Astrocyte (in vitro differentiated cells and primary cell): ENCODE measurements around the gene HACE1. TPM values are rescaled to one million over a fixed set of nuclear protein-coding genes. Genes with fewer than 3 reads are reported as not detected.

Experiments used
- DNase-seq: peaks from one replicate; pipeline ENCODE4 v3.0.0-alpha.2; 2010; ENCODE audit warnings: low read depth
- FAIRE-seq: peaks from 2 replicates; lab custom pipeline; 2011; peaks lifted over from hg19 to GRCh38; lab: Jason Lieb, UNC
- H2AFZ ChIP-seq: 2 replicates; pipeline ENCODE4 v1.6.0; 2012; ENCODE audit warnings: low read depth, low read length, inconsistent platforms
- H3K27ac ChIP-seq: 2 replicates; pipeline ENCODE4 v1.5.1; 2011; ENCODE audit warnings: low read depth, low read length, inconsistent platforms
- H3K27me3 ChIP-seq: 2 replicates; pipeline ENCODE4 v1.6.0; 2011; ENCODE audit warnings: low read length, inconsistent platforms; ENCODE audit not compliant: insufficient read depth
- H3K36me3 ChIP-seq: 2 replicates; pipeline ENCODE4 v1.5.1; 2011; ENCODE audit warnings: low read length, inconsistent platforms; ENCODE audit not compliant: insufficient read depth
- H3K4me1 ChIP-seq: 2 replicates; pipeline ENCODE4 v1.5.1; 2011; ENCODE audit warnings: low read length, inconsistent platforms; ENCODE audit not compliant: insufficient read depth
- H3K4me2 ChIP-seq: 2 replicates; pipeline ENCODE4 v1.6.0; 2012; ENCODE audit warnings: low read length, inconsistent platforms
- H3K4me3 ChIP-seq: 2 replicates; pipeline ENCODE4 v1.5.1; 2011; ENCODE audit warnings: low read depth, mild to moderate bottlenecking, low read length, inconsistent platforms; ENCODE audit not compliant: insufficient read depth
- H3K79me2 ChIP-seq: 2 replicates; pipeline ENCODE4 v1.6.0; 2012; ENCODE audit warnings: mild to moderate bottlenecking, low read length, inconsistent platforms; ENCODE audit not compliant: insufficient read depth
- H3K9ac ChIP-seq: 2 replicates; pipeline ENCODE4 v1.6.0; 2012; ENCODE audit warnings: mild to moderate bottlenecking, low read length, inconsistent platforms
- H3K9me3 ChIP-seq: 2 replicates; pipeline ENCODE4 v1.5.1; 2012; ENCODE audit warnings: low read depth, mild to moderate bottlenecking, low read length, inconsistent platforms; ENCODE audit not compliant: insufficient read depth
- H4K20me1 ChIP-seq: 2 replicates; pipeline ENCODE4 v1.6.0; 2012; ENCODE audit warnings: low read length, inconsistent platforms; ENCODE audit not compliant: insufficient read depth
- H3K27ac Mint-ChIP-seq: one replicate; pipeline ENCODE4 v1.8.0; 2021; ENCODE audit warnings: mild to moderate bottlenecking, mixed read lengths; ENCODE audit not compliant: unreplicated experiment
- H3K27me3 Mint-ChIP-seq: one replicate; pipeline ENCODE4 v1.8.0; 2021; ENCODE audit warnings: low read depth, mixed read lengths; ENCODE audit not compliant: unreplicated experiment
- H3K36me3 Mint-ChIP-seq: one replicate; pipeline ENCODE4 v1.8.0; 2021; ENCODE audit warnings: low read depth, mixed read lengths; ENCODE audit not compliant: unreplicated experiment
- H3K4me1 Mint-ChIP-seq: one replicate; pipeline ENCODE4 v1.8.0; 2021; ENCODE audit warnings: low read depth, mixed read lengths; ENCODE audit not compliant: unreplicated experiment
- H3K4me3 Mint-ChIP-seq: one replicate; pipeline ENCODE4 v1.8.0; 2021; ENCODE audit warnings: mild to moderate bottlenecking, moderate library complexity, mixed read lengths; ENCODE audit not compliant: unreplicated experiment
- H3K9me3 Mint-ChIP-seq: one replicate; pipeline ENCODE4 v1.8.0; 2021; ENCODE audit warnings: mild to moderate bottlenecking, mixed read lengths; ENCODE audit not compliant: unreplicated experiment
- CTCF ChIP-seq: IDR thresholded peaks from 2 replicates; pipeline ENCODE4 v1.5.1; 2011; ENCODE audit warnings: low read depth, mild to moderate bottlenecking, inconsistent platforms, low read length, moderate library complexity; ENCODE audit not compliant: insufficient read depth
- EZH2 ChIP-seq: IDR thresholded peaks from 2 replicates; pipeline ENCODE4 v1.6.1; 2012; ENCODE audit warnings: mild to moderate bottlenecking, low read length, inconsistent platforms; ENCODE audit not compliant: insufficient read depth
- total RNA-seq: library from RNA; stranded (reverse); gene quantifications from 2 replicates; pipeline ENCODE4 v1.2.1, GENCODE V29; 2021

The HACE1 gene
- total RNA-seq, 1 donor from 2014 or later, result 13.8 TPM

GRCh38 chr6:104716858-104717257 is 142.9 kb downstream of the HACE1 start:
- H3K4me3 Mint-ChIP-seq, result no peak overlapping the region

DNA sequence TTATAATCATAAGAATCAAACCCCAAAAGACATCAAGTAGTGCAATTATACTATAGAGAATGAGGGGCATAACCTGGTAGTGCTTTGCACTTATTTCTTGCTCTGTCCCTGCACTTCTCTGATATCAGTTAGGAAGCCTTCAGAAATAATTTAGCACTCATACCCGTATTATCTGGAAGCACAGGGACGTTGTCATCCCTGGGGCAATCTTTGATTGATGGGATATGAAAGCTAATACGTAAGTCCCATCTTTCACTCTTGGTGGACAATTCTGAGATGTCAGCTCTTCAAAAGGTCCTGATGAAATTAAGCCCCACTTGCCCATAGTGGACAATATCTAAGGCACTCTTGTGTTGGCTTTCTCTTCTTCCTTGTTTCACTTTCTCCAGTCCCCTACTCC is 144.9 kb downstream of the HACE1 start:
- no peaks in the 10 kb centered on the region for H3K79me2 ChIP-seq
- H3K4me3 ChIP-seq, result no peak overlapping the region
- H3K27ac Mint-ChIP-seq, result no peak overlapping the region
- no peaks in the 10 kb centered on the region for H4K20me1 ChIP-seq
- peaks cover 3% of the 10 kb centered on the region for H3K4me1 Mint-ChIP-seq
- H3K36me3 ChIP-seq, result no peaks in the 10 kb centered on the region
- no peaks in the 10 kb centered on the region for H3K9me3 ChIP-seq
- H3K9ac ChIP-seq, result no peak overlapping the region
- no peak for FAIRE-seq
- H3K4me3 Mint-ChIP-seq, result no peak overlapping the region
- no peaks in the 10 kb centered on the region for H3K36me3 Mint-ChIP-seq
- TF ChIP-seq EZH2 (no peak), CTCF (no peak)
- no peaks in the 10 kb centered on the region for H3K27me3 Mint-ChIP-seq
- H3K4me2 ChIP-seq, result no peak overlapping the region
- H3K27me3 ChIP-seq, result no peaks in the 10 kb centered on the region
- no peak overlapping the region for H3K27ac ChIP-seq
- peaks cover 6% of the 10 kb centered on the region for H3K4me1 ChIP-seq
- DNase-seq, result no peak
- H2AFZ ChIP-seq, result no peak overlapping the region
- no peaks in the 10 kb centered on the region for H3K9me3 Mint-ChIP-seq

More at GRCh38 chr6:104716858-104717257, 142.9 kb downstream of the HACE1 start:
- no peak for FAIRE-seq
- no peaks in the 10 kb centered on the region for H3K4me1 ChIP-seq
- H3K9ac ChIP-seq, result no peak overlapping the region
- H3K4me3 ChIP-seq, result no peak overlapping the region
- H3K9me3 Mint-ChIP-seq, result no peaks in the 10 kb centered on the region
- no peaks in the 10 kb centered on the region for H3K27me3 Mint-ChIP-seq
- no peak for DNase-seq
- no peaks in the 10 kb centered on the region for H3K9me3 ChIP-seq
- no peak overlapping the region for H3K27ac Mint-ChIP-seq
- TF ChIP-seq EZH2 (no peak), CTCF (no peak)
- H3K27ac ChIP-seq, result no peak overlapping the region
- H3K36me3 ChIP-seq, result no peaks in the 10 kb centered on the region
- H4K20me1 ChIP-seq, result no peaks in the 10 kb centered on the region
- H3K4me1 Mint-ChIP-seq, result no peaks in the 10 kb centered on the region
- H2AFZ ChIP-seq, result no peak overlapping the region
- peaks cover 2% of the 10 kb centered on the region for H3K36me3 Mint-ChIP-seq
- H3K4me2 ChIP-seq, result no peak overlapping the region
- H3K79me2 ChIP-seq, result no peaks in the 10 kb centered on the region
- H3K27me3 ChIP-seq, result no peaks in the 10 kb centered on the region

GRCh38 chr6:104713982-104714381 is 145.7 kb downstream of the HACE1 start:
- TF ChIP-seq CTCF (no peak), EZH2 (no peak)
- DNase-seq, result no peak
- FAIRE-seq, result no peak

More at GRCh38 chr6:104713982-104714381, 145.7 kb downstream of the HACE1 start:
- H3K4me1 ChIP-seq, result peaks cover 6% of the 10 kb centered on the region
- H4K20me1 ChIP-seq, result no peaks in the 10 kb centered on the region
- H3K27ac ChIP-seq, result no peak overlapping the region
- peaks cover 4% of the 10 kb centered on the region for H3K9me3 ChIP-seq
- peaks cover 3% of the 10 kb centered on the region for H3K4me1 Mint-ChIP-seq
- no peak overlapping the region for H3K27ac Mint-ChIP-seq
- H3K4me3 Mint-ChIP-seq, result no peak overlapping the region
- H3K4me3 ChIP-seq, result no peak overlapping the region
- no peaks in the 10 kb centered on the region for H3K36me3 Mint-ChIP-seq
- no peaks in the 10 kb centered on the region for H3K9me3 Mint-ChIP-seq
- no peaks in the 10 kb centered on the region for H3K27me3 Mint-ChIP-seq
- no peaks in the 10 kb centered on the region for H3K27me3 ChIP-seq
- no peaks in the 10 kb centered on the region for H3K36me3 ChIP-seq
- no peak overlapping the region for H2AFZ ChIP-seq
- H3K9ac ChIP-seq, result no peak overlapping the region
- H3K79me2 ChIP-seq, result no peaks in the 10 kb centered on the region
- H3K4me2 ChIP-seq, result no peak overlapping the region
